ENCODE data around the gene TMPRSS15. TPM values are rescaled to one million over a fixed set of nuclear protein-coding genes. Genes with fewer than 3 reads are reported as not detected.

TMPRSS15 gene
- total RNA-seq, 1 experiment from 2014 or later, result not detected

DNA sequence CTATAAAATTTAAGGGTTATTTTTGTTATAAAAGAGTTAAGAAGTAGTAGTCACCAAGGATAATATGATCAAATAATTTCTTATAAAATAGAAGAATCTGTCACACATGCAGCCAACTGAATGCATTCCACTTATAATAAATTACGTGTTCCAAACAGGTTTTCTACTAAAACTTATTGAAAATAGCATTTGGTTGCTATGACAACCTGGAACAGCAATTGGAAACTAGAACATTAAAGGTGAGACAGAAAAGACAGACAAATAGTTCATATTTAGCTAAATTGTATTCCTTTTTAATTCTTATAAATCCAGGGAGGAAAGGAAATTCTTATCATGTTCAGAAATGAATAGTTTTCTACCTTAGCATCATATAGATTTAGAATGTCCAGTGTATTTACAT lies 168.0 kb downstream of the TMPRSS15 start:
- intact Hi-C loops (cut with micrococcal nuclease; ENCODE audit: unreplicated experiment), result no loop called here
- Histone ChIP-seq H3K4me2 (no peak overlapping the region), H3K36me3 (ENCODE audit: low read depth) (no peaks in the 10 kb centered on the region), H3K4me1 (replicated peaks; ENCODE audit: insufficient read depth) (no peaks in the 10 kb centered on the region), H3F3A (ENCODE audit: insufficient read depth, low read depth) (no peaks in the 10 kb centered on the region), H3K4me3 (no peak overlapping the region), H3K79me2 (ENCODE audit: low read depth) (no peaks in the 10 kb centered on the region), H2AFZ (no peak overlapping the region), H3K9me3 (ENCODE audit: insufficient read depth, low read depth) (no peaks in the 10 kb centered on the region), H3K9me2 (ENCODE audit: insufficient read depth) (no peaks in the 10 kb centered on the region), H3K27me3 (ENCODE audit: insufficient read depth, low read depth) (no peaks in the 10 kb centered on the region), H3K27ac (no peak overlapping the region), H4K20me1 (ENCODE audit: insufficient read depth) (no peaks in the 10 kb centered on the region)
- DNase-seq, result no peak
- no TSS peak for BruUV-seq (replicated peaks)
- TF ChIP-seq EZH2 (IDR thresholded peaks at IDR 0.05; ENCODE audit: low read depth), result no peak
- CTCF ChIA-PET, result no interaction called here
- POLR2A ChIA-PET (ENCODE audit: unreplicated experiment), result no interaction called here

DNA sequence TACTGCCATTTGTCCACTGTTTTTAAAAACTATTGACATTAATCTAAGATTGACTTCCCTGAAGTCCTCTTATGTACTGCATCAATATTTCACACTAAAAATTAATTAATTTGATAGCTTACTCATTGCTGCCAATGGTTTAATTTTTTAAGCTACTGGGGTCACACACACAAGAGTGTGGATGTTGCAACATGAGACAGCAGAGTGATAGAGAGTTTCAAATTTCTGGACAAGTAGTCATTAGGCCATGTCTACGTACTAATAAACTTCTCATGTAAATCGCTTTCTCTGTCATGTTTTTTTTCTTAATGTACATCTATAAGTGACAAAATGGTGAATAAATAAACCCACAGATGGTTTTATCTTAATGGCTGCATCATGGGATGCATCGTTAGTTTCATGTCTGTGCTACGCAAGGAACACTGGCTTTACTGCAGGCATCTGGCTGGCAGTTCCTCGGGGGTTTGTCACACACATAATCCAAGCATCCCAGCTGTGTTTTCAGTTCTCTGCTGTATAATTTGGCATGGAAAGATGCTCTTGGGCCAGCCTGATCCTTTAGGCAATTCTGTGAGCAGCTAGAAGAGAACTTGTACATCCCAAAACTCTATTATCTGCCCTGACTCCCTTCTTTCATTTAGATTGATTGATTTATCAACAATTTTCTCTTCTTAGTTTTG lies 175.4 kb downstream of the TMPRSS15 start:
- no peaks in the 10 kb centered on the region for H3K4me1 ChIP-seq (replicated peaks; ENCODE audit: insufficient read depth)
- no peak for DNase-seq
- no peaks in the 10 kb centered on the region for H3K9me2 ChIP-seq (ENCODE audit: insufficient read depth)
- CTCF ChIA-PET, result no interaction called here
- no peaks in the 10 kb centered on the region for H3K36me3 ChIP-seq (ENCODE audit: low read depth)
- no peaks in the 10 kb centered on the region for H3K9me3 ChIP-seq (ENCODE audit: insufficient read depth, low read depth)
- no peak overlapping the region for H2AFZ ChIP-seq
- H3K4me3 ChIP-seq, result no peak overlapping the region
- POLR2A ChIA-PET (ENCODE audit: unreplicated experiment), result no interaction called here
- H3F3A ChIP-seq (ENCODE audit: insufficient read depth, low read depth), result no peaks in the 10 kb centered on the region
- no peaks in the 10 kb centered on the region for H3K27me3 ChIP-seq (ENCODE audit: insufficient read depth, low read depth)
- no TSS peak for BruUV-seq (replicated peaks)
- H3K27ac ChIP-seq, result no peak overlapping the region
- no peaks in the 10 kb centered on the region for H4K20me1 ChIP-seq (ENCODE audit: insufficient read depth)
- H3K4me2 ChIP-seq, result no peak overlapping the region
- no peak for TF ChIP-seq EZH2 (IDR thresholded peaks at IDR 0.05; ENCODE audit: low read depth)
- TF ChIP-seq, protein P1, sequence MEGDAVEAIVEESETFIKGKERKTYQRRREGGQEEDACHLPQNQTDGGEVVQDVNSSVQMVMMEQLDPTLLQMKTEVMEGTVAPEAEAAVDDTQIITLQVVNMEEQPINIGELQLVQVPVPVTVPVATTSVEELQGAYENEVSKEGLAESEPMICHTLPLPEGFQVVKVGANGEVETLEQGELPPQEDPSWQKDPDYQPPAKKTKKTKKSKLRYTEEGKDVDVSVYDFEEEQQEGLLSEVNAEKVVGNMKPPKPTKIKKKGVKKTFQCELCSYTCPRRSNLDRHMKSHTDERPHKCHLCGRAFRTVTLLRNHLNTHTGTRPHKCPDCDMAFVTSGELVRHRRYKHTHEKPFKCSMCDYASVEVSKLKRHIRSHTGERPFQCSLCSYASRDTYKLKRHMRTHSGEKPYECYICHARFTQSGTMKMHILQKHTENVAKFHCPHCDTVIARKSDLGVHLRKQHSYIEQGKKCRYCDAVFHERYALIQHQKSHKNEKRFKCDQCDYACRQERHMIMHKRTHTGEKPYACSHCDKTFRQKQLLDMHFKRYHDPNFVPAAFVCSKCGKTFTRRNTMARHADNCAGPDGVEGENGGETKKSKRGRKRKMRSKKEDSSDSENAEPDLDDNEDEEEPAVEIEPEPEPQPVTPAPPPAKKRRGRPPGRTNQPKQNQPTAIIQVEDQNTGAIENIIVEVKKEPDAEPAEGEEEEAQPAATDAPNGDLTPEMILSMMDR (conservative IDR thresholded peaks at IDR 0.05), result no peak
- intact Hi-C loops (cut with micrococcal nuclease; ENCODE audit: unreplicated experiment), result no loop called here
- no peaks in the 10 kb centered on the region for H3K79me2 ChIP-seq (ENCODE audit: low read depth)

DNA sequence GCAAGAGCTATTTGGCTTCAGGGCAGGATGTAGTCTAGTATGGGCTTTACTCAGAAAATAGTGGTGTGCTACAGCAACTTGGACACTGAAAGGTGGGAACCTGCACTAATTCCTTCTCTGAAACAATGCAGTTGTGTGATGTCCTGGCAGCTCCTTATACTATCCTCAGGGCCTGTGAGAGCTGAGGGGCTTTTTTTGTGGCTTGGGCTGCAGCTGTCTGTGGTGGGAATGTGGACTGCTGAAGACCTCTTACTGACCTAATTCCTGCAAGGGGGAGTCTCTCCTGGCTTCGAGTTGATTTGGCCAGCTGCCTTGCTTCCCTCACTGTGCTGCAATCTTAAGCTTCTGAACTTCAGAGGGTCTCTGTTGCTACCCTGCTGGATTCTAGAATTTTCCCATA lies 181.2 kb downstream of the TMPRSS15 start:
- Histone ChIP-seq H2AFZ (no peak overlapping the region), H3K4me3 (no peak overlapping the region), H3K9me3 (ENCODE audit: insufficient read depth, low read depth) (no peaks in the 10 kb centered on the region), H4K20me1 (ENCODE audit: insufficient read depth) (no peaks in the 10 kb centered on the region), H3K9me2 (ENCODE audit: insufficient read depth) (no peaks in the 10 kb centered on the region), H3K4me1 (replicated peaks; ENCODE audit: insufficient read depth) (no peaks in the 10 kb centered on the region), H3K27me3 (ENCODE audit: insufficient read depth, low read depth) (no peaks in the 10 kb centered on the region), H3K4me2 (no peak overlapping the region), H3K79me2 (ENCODE audit: low read depth) (no peaks in the 10 kb centered on the region), H3K36me3 (ENCODE audit: low read depth) (no peaks in the 10 kb centered on the region), H3F3A (ENCODE audit: insufficient read depth, low read depth) (no peaks in the 10 kb centered on the region), H3K27ac (no peak overlapping the region)
- no TSS peak for BruUV-seq (replicated peaks)
- CTCF ChIA-PET, result no interaction called here
- no peak for DNase-seq
- POLR2A ChIA-PET (ENCODE audit: unreplicated experiment), result no interaction called here
- TF ChIP-seq, protein P1 (conservative IDR thresholded peaks at IDR 0.05), result no peak
- no peak for TF ChIP-seq EZH2 (IDR thresholded peaks at IDR 0.05; ENCODE audit: low read depth)
- intact Hi-C loops (cut with micrococcal nuclease; ENCODE audit: unreplicated experiment), result no loop called here

DNA sequence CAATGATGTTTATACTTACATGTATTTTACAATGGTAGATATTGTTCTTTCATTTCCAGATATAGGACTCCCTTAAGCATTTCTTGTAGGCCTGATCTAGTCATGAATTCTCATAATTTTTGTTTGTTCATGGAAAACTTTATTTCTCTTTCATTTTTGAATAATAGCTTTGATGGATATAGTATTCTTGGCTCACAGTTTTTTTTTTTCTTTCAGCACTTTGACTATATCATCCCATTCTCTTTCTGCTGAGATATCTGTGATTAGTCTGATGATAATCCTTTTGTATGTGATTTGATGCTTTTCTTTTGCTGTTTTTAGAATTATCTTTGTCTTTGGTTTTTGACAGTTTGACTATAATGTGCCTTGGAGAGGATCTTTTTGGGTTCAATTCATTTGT lies 183.1 kb downstream of the TMPRSS15 start:
- Histone ChIP-seq H3K4me1 (replicated peaks; ENCODE audit: insufficient read depth) (no peaks in the 10 kb centered on the region), H4K20me1 (ENCODE audit: insufficient read depth) (no peaks in the 10 kb centered on the region), H3K9me3 (ENCODE audit: insufficient read depth, low read depth) (no peaks in the 10 kb centered on the region), H3K79me2 (ENCODE audit: low read depth) (no peaks in the 10 kb centered on the region), H3K4me3 (no peak overlapping the region), H3K27ac (no peak overlapping the region), H3K36me3 (ENCODE audit: low read depth) (no peaks in the 10 kb centered on the region), H3K27me3 (ENCODE audit: insufficient read depth, low read depth) (no peaks in the 10 kb centered on the region), H3F3A (ENCODE audit: insufficient read depth, low read depth) (no peaks in the 10 kb centered on the region), H2AFZ (no peak overlapping the region), H3K9me2 (ENCODE audit: insufficient read depth) (no peaks in the 10 kb centered on the region), H3K4me2 (no peak overlapping the region)
- no TSS peak for BruUV-seq (replicated peaks)
- POLR2A ChIA-PET (ENCODE audit: unreplicated experiment), result no interaction called here
- intact Hi-C loops (cut with micrococcal nuclease; ENCODE audit: unreplicated experiment), result no loop called here
- DNase-seq, result no peak
- TF ChIP-seq EZH2 (IDR thresholded peaks at IDR 0.05; ENCODE audit: low read depth), result no peak
- TF ChIP-seq, protein P1 (conservative IDR thresholded peaks at IDR 0.05), result no peak
- CTCF ChIA-PET, result no interaction called here
